Measurements from ENCODE around the gene TMEM44. TPM values are rescaled to one million over a fixed set of nuclear protein-coding genes. Genes with fewer than 3 reads are reported as not detected.

Gene TMEM44
- total RNA-seq, 2 experiments from 2014 or later = 4.0 to 5.8 TPM

- no peak for DNase-seq
- ChIA-PET CTCF (no interaction called here), POLR2A (no interaction called here)
- H3K9me3 Mint-ChIP-seq = no peaks in the 10 kb centered on the region
- H3K4me1 Mint-ChIP-seq (ENCODE audit: low read depth) = no peaks in the 10 kb centered on the region
- no peaks in the 10 kb centered on the region for H3K36me3 Mint-ChIP-seq
- H3K27me3 Mint-ChIP-seq = no peaks in the 10 kb centered on the region
- no peak overlapping the region for H3K4me3 Mint-ChIP-seq
- intact Hi-C loops (cut with micrococcal nuclease) = no loop called here
- no peak overlapping the region for H3K27ac Mint-ChIP-seq
Measured at GRCh38 chr3:194623449-194624290, 9.5 kb downstream of the TMEM44 start.

DNA sequence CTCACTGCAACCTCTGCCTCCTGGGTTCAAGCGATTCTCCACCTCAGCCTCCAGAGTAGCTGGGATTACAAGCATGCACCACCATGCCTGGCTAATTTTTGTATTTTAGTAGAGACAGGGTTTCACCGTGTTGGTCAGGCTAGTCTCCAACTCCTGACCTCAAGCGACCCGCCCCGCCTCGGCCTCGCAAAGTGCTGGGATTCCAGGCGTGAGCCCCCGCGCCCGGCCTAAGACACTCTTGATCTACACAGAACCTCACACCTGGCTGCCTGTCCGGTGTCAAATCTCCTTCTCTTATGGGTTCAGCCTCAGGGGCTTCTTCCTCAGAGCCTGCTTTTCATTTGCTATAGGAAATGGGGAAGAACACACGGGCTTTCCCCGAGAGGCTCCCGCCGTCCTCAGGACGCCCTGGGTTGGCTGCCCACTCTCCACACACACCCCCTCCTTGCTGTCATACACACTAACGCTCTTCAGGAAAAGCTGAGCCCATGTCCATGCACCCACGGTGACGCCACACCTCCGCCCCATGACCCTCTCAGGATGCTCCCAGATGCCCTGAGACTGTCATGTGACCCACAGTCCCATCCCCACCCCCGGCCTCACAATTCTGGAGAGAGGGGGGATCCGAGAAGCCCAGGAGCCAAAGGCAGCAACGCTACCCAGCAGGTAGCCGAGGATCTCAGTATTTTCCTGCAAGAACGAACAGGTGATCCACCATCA, 10.4 kb downstream of the TMEM44 start:
- no peak for DNase-seq
- Mint-ChIP-seq H3K4me1 (ENCODE audit: low read depth) (no peaks in the 10 kb centered on the region), H3K9me3 (no peaks in the 10 kb centered on the region), H3K27me3 (no peaks in the 10 kb centered on the region), H3K4me3 (no peak overlapping the region), H3K27ac (no peak overlapping the region), H3K36me3 (no peaks in the 10 kb centered on the region)
- intact Hi-C loops (cut with micrococcal nuclease) = no loop called here
- ChIA-PET CTCF (no interaction called here), POLR2A (no interaction called here)

DNA sequence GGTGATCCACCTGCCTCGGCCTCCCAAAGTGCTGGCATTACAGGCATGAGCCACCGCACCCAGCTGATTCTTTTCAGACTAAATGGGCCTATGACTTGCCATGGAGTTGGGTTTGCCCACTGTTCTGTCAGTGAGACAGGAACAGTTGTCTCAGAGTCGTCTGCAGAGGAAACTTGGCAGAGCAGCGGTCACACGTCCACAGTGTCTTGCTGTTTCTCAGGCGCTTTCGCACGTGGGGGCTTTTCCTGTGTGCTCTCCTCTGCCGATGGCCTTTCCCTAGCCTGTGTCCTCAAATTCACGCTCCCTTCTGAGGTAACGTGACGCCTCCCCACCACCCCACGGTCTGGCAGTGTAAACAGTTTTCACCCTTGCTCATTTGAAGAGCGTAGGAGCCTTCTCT, 11.3 kb downstream of the TMEM44 start:
- no peaks in the 10 kb centered on the region for H3K9me3 Mint-ChIP-seq
- H3K36me3 Mint-ChIP-seq = no peaks in the 10 kb centered on the region
- intact Hi-C loops (cut with micrococcal nuclease) = no loop called here
- H3K27ac Mint-ChIP-seq = no peak overlapping the region
- POLR2A ChIA-PET = no interaction called here
- DNase-seq = no peak
- no peak overlapping the region for H3K4me3 Mint-ChIP-seq
- CTCF ChIA-PET = interaction anchor here (0.9 kb wide), 1 partner anchor 17 kb away, joined by 3 read pairs; no protein-coding TSS in a partner anchor
- no peaks in the 10 kb centered on the region for H3K4me1 Mint-ChIP-seq (ENCODE audit: low read depth)
- H3K27me3 Mint-ChIP-seq = no peaks in the 10 kb centered on the region

DNA sequence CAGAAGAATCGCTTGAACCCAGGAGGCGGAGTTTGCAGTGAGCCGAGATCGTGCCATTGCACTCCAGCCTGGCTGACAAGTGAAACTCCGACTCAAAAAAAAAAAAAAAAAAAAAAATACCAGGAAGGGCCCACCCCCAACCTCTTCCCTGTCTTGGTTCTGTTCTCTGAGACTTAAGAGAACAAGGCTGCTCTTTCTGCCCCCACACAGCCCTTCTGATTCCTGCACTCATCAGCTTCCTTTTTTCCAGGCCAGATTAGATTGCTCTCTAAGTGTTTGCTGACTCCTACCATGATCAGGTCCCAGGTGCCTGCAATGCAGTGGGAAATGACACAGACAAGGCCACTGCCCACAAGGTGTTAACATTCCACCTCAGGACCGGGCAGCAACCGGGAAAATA, 13.0 kb downstream of the TMEM44 start:
- Mint-ChIP-seq H3K4me3 (no peak overlapping the region), H3K27ac (no peak overlapping the region)
- intact Hi-C loops (cut with micrococcal nuclease) = no loop called here

DNA sequence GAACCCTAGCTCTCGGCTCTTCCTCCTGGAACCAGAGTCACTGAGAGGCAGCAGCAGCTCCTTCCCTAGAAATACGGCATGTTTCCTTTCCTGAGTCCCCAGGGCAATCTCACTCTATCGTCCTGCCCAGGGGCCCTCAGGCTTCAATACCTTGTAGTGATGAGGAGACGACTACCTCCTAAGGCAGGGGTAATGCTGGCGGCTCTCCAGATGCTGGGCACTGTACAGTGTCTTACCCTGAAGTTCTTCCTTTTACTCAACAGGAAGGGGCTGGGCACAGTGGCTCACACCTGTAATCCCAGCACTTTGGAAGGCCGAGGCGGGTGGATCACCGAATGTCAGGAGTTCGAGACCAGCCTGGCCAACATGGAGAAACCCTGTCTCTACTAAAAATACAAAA, 13.5 kb downstream of the TMEM44 start:
- no peak for DNase-seq
- CTCF ChIA-PET = no interaction called here
- Mint-ChIP-seq H3K9me3 (no peaks in the 10 kb centered on the region), H3K27me3 (no peaks in the 10 kb centered on the region), H3K4me1 (ENCODE audit: low read depth) (no peaks in the 10 kb centered on the region), H3K27ac (no peak overlapping the region), H3K36me3 (no peaks in the 10 kb centered on the region), H3K4me3 (no peak overlapping the region)
- POLR2A ChIA-PET = no interaction called here
- intact Hi-C loops (cut with micrococcal nuclease) = no loop called here

More for the DNA sequence above, 13.0 kb downstream of the TMEM44 start:
- CTCF ChIA-PET = no interaction called here
- no peaks in the 10 kb centered on the region for H3K4me1 Mint-ChIP-seq (ENCODE audit: low read depth)
- POLR2A ChIA-PET = no interaction called here
- H3K9me3 Mint-ChIP-seq = no peaks in the 10 kb centered on the region
- no peak for DNase-seq
- H3K36me3 Mint-ChIP-seq = no peaks in the 10 kb centered on the region
- H3K27me3 Mint-ChIP-seq = no peaks in the 10 kb centered on the region

DNA sequence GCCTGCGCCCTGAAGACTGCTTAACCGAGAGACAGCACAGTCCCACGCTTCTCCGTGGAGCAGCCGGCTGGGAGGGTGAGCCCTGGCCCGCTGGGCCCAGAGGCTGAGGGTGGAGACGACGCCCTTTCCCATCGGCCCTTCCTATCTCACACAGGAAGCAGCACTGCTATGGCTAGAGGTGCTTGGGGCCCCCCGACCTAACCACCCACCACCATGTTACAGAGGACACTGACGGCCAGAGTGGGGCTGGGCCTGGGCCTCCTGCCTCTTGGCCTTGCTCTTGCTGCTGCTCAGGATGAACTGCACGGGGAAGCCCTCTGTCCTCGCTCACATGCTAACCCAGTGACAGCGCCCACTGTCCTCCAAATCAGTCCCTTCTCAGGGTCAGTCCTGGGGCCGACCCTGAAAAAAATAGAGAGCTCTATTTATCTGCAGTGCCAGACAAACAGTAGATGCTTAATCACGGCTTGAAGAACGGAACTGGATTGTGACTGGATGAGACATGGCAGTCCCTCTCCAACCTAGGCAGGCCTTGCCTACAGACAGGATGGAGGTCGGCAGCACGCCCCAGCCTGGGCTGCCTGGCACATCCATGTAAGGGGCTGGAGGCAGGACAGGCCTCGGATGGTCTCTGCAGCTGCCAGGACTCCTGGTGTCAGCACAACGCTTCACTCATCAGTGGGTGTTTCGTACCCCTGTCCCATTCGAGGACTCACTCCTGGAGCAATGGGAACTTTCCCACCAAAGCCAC, 14.2 kb downstream of the TMEM44 start:
- no peaks in the 10 kb centered on the region for H3K27me3 Mint-ChIP-seq
- H3K4me3 Mint-ChIP-seq = no peak overlapping the region
- DNase-seq = no peak
- ChIA-PET POLR2A (no interaction called here), CTCF (no interaction called here)
- no peaks in the 10 kb centered on the region for H3K4me1 Mint-ChIP-seq (ENCODE audit: low read depth)
- intact Hi-C loops (cut with micrococcal nuclease) = no loop called here
- H3K9me3 Mint-ChIP-seq = no peaks in the 10 kb centered on the region
- no peak overlapping the region for H3K27ac Mint-ChIP-seq
- H3K36me3 Mint-ChIP-seq = peaks cover 2% of the 10 kb centered on the region

- ChIA-PET POLR2A (no interaction called here), CTCF (no interaction called here)
- no peaks in the 10 kb centered on the region for H3K4me1 Mint-ChIP-seq (ENCODE audit: low read depth)
- H3K27ac Mint-ChIP-seq = no peak overlapping the region
- DNase-seq = peak; percentile 43
- intact Hi-C loops (cut with micrococcal nuclease) = no loop called here
- H3K4me3 Mint-ChIP-seq = no peak overlapping the region
- peaks cover 2% of the 10 kb centered on the region for H3K36me3 Mint-ChIP-seq
- no peaks in the 10 kb centered on the region for H3K9me3 Mint-ChIP-seq
- H3K27me3 Mint-ChIP-seq = no peaks in the 10 kb centered on the region
Measured at GRCh38 chr3:194617827-194618226, 15.4 kb downstream of the TMEM44 start.

DNA sequence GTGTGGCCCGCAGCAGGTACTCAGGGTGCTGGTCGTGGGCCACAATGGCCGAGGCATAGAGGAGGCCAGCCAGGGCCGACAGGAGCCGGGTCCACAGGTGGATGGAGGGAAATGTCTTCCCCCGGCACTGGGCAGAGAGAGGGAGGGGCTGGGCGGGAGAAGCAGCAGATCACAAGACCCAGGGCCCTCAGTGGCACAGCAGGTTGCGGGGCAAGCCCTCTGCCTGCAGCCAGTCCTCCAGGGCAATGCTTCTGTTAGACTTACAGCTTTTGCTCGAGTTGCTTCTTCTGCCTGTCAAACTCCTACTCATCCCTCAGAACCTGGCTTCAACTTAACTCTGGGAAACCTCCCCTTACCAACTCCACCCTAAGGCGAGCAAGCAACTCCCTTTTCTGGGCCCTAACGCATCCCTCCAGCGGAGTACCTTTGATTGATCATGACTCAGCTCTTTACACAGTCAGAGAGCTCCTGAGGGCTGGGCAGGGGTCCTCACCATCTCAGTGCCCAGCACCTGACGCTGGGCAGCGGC, 16.0 kb downstream of the TMEM44 start:
- Mint-ChIP-seq H3K27me3 (no peaks in the 10 kb centered on the region), H3K36me3 (peaks cover 2% of the 10 kb centered on the region), H3K4me3 (no peak overlapping the region), H3K4me1 (ENCODE audit: low read depth) (peaks cover 2% of the 10 kb centered on the region), H3K9me3 (no peaks in the 10 kb centered on the region), H3K27ac (no peak overlapping the region)
- CTCF ChIA-PET = no interaction called here
- intact Hi-C loops (cut with micrococcal nuclease) = no loop called here
- POLR2A ChIA-PET = no interaction called here
- DNase-seq = no peak

DNA sequence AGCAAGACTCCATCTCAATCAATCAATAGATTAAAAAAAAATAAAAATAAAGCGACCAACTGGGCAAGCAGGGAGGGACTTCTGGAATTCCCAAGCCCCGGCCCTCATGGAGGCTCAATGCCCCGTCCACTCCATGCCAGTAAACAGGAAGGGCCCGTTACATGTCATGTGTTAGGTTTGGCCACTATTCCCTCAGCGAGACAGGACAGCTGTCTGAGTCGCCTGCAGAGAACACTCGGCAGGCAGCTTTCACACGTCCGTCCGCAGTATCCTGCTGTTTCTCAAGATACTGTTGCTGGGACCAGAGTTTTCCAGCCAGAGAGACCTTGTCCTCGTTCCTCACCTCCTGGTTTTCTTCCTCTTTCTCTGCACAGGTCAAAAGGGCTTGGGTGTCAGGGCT, 18.0 kb downstream of the TMEM44 start:
- Mint-ChIP-seq H3K36me3 (peaks cover 2% of the 10 kb centered on the region), H3K27me3 (no peaks in the 10 kb centered on the region), H3K27ac (no peak overlapping the region), H3K4me1 (ENCODE audit: low read depth) (peaks cover 4% of the 10 kb centered on the region), H3K4me3 (no peak overlapping the region), H3K9me3 (no peaks in the 10 kb centered on the region)
- ChIA-PET POLR2A (no interaction called here), CTCF (no interaction called here)
- intact Hi-C loops (cut with micrococcal nuclease) = no loop called here
- no peak for DNase-seq

DNA sequence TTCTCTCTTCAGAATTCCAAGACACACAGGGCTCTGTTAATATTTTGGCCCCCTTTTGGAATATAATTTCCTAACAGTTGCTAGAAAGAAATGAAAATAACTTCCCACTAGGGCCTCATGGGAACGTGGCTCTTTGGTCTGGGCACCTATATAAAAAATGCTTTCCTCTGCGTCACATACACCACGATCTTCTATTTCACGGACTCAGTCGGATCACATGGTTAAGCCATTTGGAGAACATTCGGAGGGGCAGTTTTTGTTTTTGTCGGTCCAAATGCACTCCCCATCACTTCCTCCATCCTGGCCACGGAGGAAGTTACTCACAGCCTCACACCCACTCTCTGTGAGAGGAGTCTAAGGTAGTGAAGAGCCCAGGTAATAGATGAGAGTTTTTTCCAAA, 21.0 kb downstream of the TMEM44 start:
- no peak overlapping the region for H3K4me3 Mint-ChIP-seq
- POLR2A ChIA-PET = no interaction called here
- DNase-seq = peak; percentile 13
- no peak overlapping the region for H3K27ac Mint-ChIP-seq
- H3K27me3 Mint-ChIP-seq = no peaks in the 10 kb centered on the region
- H3K9me3 Mint-ChIP-seq = no peaks in the 10 kb centered on the region
- intact Hi-C loops (cut with micrococcal nuclease) = no loop called here
- CTCF ChIA-PET = interaction anchor here (0.6 to 2.4 kb wide), 2 partner anchors 18 to 146 kb away, joined by 3 to 11 read pairs; no protein-coding TSS in a partner anchor
- peaks cover 2% of the 10 kb centered on the region for H3K36me3 Mint-ChIP-seq
- peaks cover 4% of the 10 kb centered on the region for H3K4me1 Mint-ChIP-seq (ENCODE audit: low read depth)

DNA sequence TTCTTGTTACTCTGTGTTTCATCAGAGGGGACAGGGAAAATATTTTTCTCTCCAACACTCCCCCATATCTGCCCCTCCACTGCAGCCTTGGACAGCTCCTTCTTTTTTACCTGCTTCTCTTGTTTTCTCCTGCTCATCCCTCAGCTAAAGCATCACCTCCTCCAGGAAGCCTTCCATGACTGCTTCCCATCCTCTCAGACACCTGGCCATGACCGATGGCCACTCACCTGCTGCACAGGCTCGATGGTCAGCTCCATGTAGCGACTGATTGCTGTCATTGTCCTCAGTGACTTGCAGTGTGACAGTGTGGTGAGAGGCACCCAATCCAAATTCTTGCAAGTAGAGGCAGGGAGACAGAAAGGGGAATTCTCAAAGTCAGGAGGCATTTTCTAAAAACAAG, 22.5 kb downstream of the TMEM44 start:
- intact Hi-C loops (cut with micrococcal nuclease) = no loop called here
- H3K27ac Mint-ChIP-seq = no peak overlapping the region
- POLR2A ChIA-PET = no interaction called here
- no peaks in the 10 kb centered on the region for H3K9me3 Mint-ChIP-seq
- no peaks in the 10 kb centered on the region for H3K27me3 Mint-ChIP-seq
- CTCF ChIA-PET = interaction anchor here (2.4 kb wide), 1 partner anchor 16 kb away, joined by 11 read pairs; no protein-coding TSS in a partner anchor
- no peak for DNase-seq
- H3K4me1 Mint-ChIP-seq (ENCODE audit: low read depth) = peaks cover 4% of the 10 kb centered on the region
- H3K4me3 Mint-ChIP-seq = no peak overlapping the region
- H3K36me3 Mint-ChIP-seq = peaks cover 2% of the 10 kb centered on the region

DNA sequence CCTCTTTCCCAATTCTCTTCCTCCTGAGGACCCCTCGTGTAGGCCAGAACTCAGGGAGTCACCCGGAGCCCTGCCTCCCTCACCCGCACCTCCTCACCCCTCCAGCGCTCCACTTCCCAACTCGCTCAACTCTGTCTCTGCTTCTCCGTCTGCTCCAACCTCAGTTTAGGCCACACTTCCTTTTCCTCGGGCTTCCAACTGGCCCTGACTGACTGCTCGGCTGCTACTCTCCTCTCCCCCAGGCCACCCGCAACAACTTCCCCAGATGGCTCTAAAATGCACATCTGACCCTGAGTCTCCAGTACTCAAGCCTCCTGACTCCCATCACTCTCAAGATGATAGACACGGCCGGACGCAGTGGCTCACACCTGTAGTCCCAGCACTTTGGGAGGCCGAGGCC, 23.6 kb downstream of the TMEM44 start:
- no peaks in the 10 kb centered on the region for H3K27me3 Mint-ChIP-seq
- H3K4me1 Mint-ChIP-seq (ENCODE audit: low read depth) = peaks cover 4% of the 10 kb centered on the region
- CTCF ChIA-PET = no interaction called here
- POLR2A ChIA-PET = no interaction called here
- H3K27ac Mint-ChIP-seq = no peak overlapping the region
- no peaks in the 10 kb centered on the region for H3K9me3 Mint-ChIP-seq
- intact Hi-C loops (cut with micrococcal nuclease) = no loop called here
- DNase-seq = no peak
- H3K36me3 Mint-ChIP-seq = peaks cover 2% of the 10 kb centered on the region
- H3K4me3 Mint-ChIP-seq = no peak overlapping the region

Measured in activated CD4-positive, alpha-beta memory T cell treated with anti-CD3 and anti-CD28 coated beads for 36 hours (primary cell).